SU-DHL-6 (cell line): ENCODE results near the gene ST14.

Experiments used
- H2AFZ ChIP-seq: fragments of 200-600 bp; sonication (generic); 2 replicates; pipeline ENCODE4 v1.6.1; 2014; ENCODE audit warnings: low read depth, mild to moderate bottlenecking, moderate library complexity, mixed read lengths, antibody characterized with exemption, low read length; ENCODE audit not compliant: severe bottlenecking
- H3F3A ChIP-seq: fragments of 200-600 bp; shearing (Covaris generic); 2 replicates; pipeline ENCODE4 v1.6.0; 2016; ENCODE audit warnings: antibody characterized with exemption, mild to moderate bottlenecking; ENCODE audit not compliant: insufficient read depth
- H3K27ac ChIP-seq: fragments of 200-600 bp; sonication (generic); 2 replicates; pipeline ENCODE4 v1.5.1; 2016; ENCODE audit warnings: low read depth, mild to moderate bottlenecking, low read length, moderate library complexity, mixed read lengths
- H3K27me3 ChIP-seq: fragments of 200-600 bp; sonication (generic), shearing (Covaris generic); 2 replicates; pipeline ENCODE4 v1.6.0; 2014; ENCODE audit warnings: mild to moderate bottlenecking, low read length
- H3K36me3 ChIP-seq: fragments of 200-600 bp; sonication (generic); 2 replicates; pipeline ENCODE4 v1.6.1; 2014; ENCODE audit warnings: mild to moderate bottlenecking, low read length, mixed read lengths
- H3K4me2 ChIP-seq: fragments of 300-600, 200-600 bp; shearing (Covaris generic), sonication (generic); 2 replicates; pipeline ENCODE4 v1.6.0; 2014; ENCODE audit warnings: low read length, low read depth, mild to moderate bottlenecking; ENCODE audit not compliant: poor library complexity, severe bottlenecking
- H3K4me3 ChIP-seq: fragments of 200-600 bp; sonication (generic); 2 replicates; pipeline ENCODE4 v1.5.1; 2014; ENCODE audit warnings: antibody characterized with exemption, low read length, mild to moderate bottlenecking, mixed read lengths; ENCODE audit not compliant: insufficient read depth, poor library complexity, severe bottlenecking
- H3K79me2 ChIP-seq: fragments of 200-600 bp; sonication (generic); 2 replicates; pipeline ENCODE4 v1.6.1; 2014; ENCODE audit warnings: mild to moderate bottlenecking, low read length, moderate library complexity; ENCODE audit not compliant: insufficient read depth
- H3K9ac ChIP-seq: fragments of 200-600 bp; sonication (generic); 2 replicates; pipeline ENCODE4 v1.7.0; 2014; ENCODE audit warnings: mild to moderate bottlenecking, low read length
- H3K9me2 ChIP-seq: fragments of 200-600 bp; sonication (generic); replicated peaks from 2 replicates; pipeline ENCODE4 v1.6.1; 2014; ENCODE audit warnings: low read length; ENCODE audit not compliant: insufficient read depth
- H3K9me3 ChIP-seq: fragments of 200-600 bp; sonication (generic); 2 replicates; pipeline ENCODE4 v1.6.1; 2014; ENCODE audit warnings: low read length, mixed read lengths; ENCODE audit not compliant: insufficient read depth
- H4K20me1 ChIP-seq: fragments of 200-600 bp; sonication (generic); 2 replicates; pipeline ENCODE4 v1.6.1; 2014; ENCODE audit warnings: low read depth, mild to moderate bottlenecking, antibody characterized with exemption, low read length, moderate library complexity, mixed read lengths
- EZH2phosphoT487 ChIP-seq: fragments of 200-600 bp; sonication (generic), shearing (Covaris generic); conservative IDR thresholded peaks from 2 replicates; pipeline ENCODE4 v1.6.1; 2018; ENCODE audit warnings: mild to moderate bottlenecking, antibody characterized with exemption, low read length, moderate library complexity, mixed read lengths
- TF ChIP-seq, protein P1 (sequence below): fragments of 200-600 bp; sonication (generic); IDR thresholded peaks from one replicate; pipeline ENCODE4 v1.5.1; 2017; ENCODE audit warnings: antibody characterized with exemption, mild to moderate bottlenecking, low read length, moderate library complexity; ENCODE audit not compliant: insufficient read depth, poor library complexity, severe bottlenecking

ST14 gene

DNA sequence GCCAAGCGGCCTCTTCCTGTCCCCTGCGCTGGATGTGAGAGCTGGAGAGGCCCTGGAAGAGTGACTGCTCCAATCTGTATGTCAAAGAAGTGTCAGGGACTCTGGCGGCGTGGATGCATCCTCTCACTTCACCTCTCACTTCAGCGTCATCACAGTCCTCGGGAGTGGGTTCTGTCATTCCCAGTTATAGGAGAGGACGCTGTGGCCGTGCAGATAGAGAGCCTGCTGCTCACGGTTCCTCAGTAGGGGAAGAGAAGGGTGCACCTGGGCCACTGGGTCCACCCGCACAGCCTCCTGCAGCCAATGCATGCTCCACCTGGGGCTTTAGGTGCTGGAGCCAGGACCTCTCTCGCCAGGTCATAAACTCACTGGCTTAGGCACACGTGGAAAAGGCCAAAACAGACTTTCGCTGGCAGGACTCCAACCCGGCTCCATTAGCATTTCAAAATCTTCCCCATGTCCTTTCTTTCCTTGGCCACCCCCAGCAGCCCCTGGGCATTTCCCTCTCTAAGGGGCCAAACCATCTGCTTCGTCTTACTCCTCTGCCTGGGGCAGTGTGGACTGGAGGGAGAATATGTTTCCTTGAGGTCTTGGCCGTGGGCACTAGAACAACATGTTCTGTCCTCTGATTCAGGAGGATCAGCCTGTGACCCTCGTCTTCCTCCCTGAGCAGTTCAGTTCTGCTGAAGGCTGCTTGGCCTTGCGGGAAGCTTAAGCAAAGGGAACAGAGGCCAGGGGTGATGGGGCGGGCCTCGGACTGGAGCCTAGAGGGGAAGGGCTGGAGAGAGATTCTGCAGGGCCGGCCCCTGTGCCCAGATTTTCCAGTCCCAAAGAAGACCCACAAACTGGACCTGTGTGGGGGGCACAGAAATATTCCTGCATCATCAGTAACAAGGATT is 57.8 kb downstream of the ST14 start:
- H3K4me2 ChIP-seq: no peak overlapping the region

DNA sequence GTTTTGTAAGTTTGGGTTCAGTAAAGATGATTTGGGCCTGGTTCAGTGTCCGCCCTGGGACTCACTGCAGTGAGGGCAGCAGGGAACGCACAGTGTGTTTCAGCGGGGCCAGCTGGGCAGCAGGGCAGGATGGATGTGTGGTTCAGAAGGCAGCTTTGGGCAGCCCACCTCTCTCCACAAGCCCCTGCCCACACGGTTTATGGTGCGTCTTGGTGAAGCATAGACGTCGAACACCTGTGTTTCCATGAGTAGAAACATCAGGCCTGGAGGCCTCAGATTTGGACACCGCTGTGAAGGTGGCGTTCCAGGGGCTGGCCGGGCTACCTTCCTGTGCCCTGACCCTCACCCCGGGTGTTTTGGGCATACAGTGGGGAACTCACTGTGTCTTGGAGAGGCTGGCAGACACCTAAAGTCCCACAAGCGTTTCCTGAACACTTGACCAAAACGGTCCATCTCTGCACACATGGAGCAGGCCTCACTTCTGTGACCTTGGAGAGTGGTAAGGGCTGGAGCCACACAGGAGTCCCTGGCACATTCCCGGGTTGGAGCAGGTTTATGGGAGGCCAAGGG is 59.0 kb downstream of the ST14 start:
- Histone ChIP-seq H4K20me1 (no peaks in the 10 kb centered on the region), H3K36me3 (no peaks in the 10 kb centered on the region), H3K27me3 (no peaks in the 10 kb centered on the region), H3K4me3 (no peak overlapping the region), H3K79me2 (no peaks in the 10 kb centered on the region), H3K9me2 (no peaks in the 10 kb centered on the region), H2AFZ (no peak overlapping the region), H3K9ac (no peak overlapping the region), H3K27ac (no peak overlapping the region), H3K4me2 (no peak overlapping the region), H3F3A (no peaks in the 10 kb centered on the region), H3K9me3 (no peaks in the 10 kb centered on the region)
- TF ChIP-seq EZH2phosphoT487: no peak
- TF ChIP-seq, protein P1, sequence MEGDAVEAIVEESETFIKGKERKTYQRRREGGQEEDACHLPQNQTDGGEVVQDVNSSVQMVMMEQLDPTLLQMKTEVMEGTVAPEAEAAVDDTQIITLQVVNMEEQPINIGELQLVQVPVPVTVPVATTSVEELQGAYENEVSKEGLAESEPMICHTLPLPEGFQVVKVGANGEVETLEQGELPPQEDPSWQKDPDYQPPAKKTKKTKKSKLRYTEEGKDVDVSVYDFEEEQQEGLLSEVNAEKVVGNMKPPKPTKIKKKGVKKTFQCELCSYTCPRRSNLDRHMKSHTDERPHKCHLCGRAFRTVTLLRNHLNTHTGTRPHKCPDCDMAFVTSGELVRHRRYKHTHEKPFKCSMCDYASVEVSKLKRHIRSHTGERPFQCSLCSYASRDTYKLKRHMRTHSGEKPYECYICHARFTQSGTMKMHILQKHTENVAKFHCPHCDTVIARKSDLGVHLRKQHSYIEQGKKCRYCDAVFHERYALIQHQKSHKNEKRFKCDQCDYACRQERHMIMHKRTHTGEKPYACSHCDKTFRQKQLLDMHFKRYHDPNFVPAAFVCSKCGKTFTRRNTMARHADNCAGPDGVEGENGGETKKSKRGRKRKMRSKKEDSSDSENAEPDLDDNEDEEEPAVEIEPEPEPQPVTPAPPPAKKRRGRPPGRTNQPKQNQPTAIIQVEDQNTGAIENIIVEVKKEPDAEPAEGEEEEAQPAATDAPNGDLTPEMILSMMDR: no peak

More for the DNA sequence above, 57.8 kb downstream of the ST14 start:
- no peak overlapping the region for H3K4me3 ChIP-seq
- H3K9me3 ChIP-seq: no peaks in the 10 kb centered on the region
- H2AFZ ChIP-seq: no peak overlapping the region
- no peak overlapping the region for H3K9ac ChIP-seq
- TF ChIP-seq, protein P1: no peak
- no peak for TF ChIP-seq EZH2phosphoT487
- no peak overlapping the region for H3K27ac ChIP-seq
- H3K79me2 ChIP-seq: no peaks in the 10 kb centered on the region
- no peaks in the 10 kb centered on the region for H3K36me3 ChIP-seq
- H3F3A ChIP-seq: no peaks in the 10 kb centered on the region
- H4K20me1 ChIP-seq: no peaks in the 10 kb centered on the region
- H3K27me3 ChIP-seq: no peaks in the 10 kb centered on the region
- no peaks in the 10 kb centered on the region for H3K9me2 ChIP-seq

DNA sequence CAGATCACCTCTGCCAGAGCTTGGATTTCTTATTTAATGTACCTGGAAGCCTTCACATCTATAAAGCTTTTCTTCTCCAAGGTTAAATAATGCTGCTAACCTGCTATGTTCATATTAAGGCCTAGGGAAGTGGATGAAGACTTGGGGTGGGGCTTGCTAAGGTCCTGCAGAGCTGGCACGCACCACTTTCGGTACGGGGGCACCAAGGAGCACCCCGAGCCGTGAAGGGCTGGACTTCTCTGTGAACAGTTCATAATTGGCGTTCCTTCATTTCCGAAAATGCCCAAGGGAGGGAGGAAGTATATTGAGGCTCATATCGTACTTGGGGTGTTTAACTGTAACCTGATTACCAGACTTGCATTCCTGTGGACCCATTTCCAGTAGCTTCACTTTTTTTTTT is 59.6 kb downstream of the ST14 start:
- no peak overlapping the region for H2AFZ ChIP-seq
- H3K9me2 ChIP-seq: no peaks in the 10 kb centered on the region
- H3K4me2 ChIP-seq: no peak overlapping the region
- H3K79me2 ChIP-seq: no peaks in the 10 kb centered on the region
- H3K36me3 ChIP-seq: no peaks in the 10 kb centered on the region
- H3K9me3 ChIP-seq: no peaks in the 10 kb centered on the region
- no peak overlapping the region for H3K9ac ChIP-seq
- TF ChIP-seq EZH2phosphoT487: no peak
- TF ChIP-seq, protein P1: no peak
- H3F3A ChIP-seq: no peaks in the 10 kb centered on the region
- no peak overlapping the region for H3K4me3 ChIP-seq
- no peaks in the 10 kb centered on the region for H3K27me3 ChIP-seq
- H4K20me1 ChIP-seq: no peaks in the 10 kb centered on the region
- H3K27ac ChIP-seq: no peak overlapping the region
